C4-2B (cell line): ENCODE data around the gene CBX6.

Source experiments
- ZFX ChIP-seq: fragments of 450-650 bp; IDR thresholded peaks from 2 replicates; pipeline ENCODE4 v1.6.1; 2017
- TF ChIP-seq, protein P1 (sequence below): fragments of 450-650 bp; conservative IDR thresholded peaks from 2 replicates; pipeline ENCODE4 v1.5.1; 2017; ENCODE audit warnings: mild to moderate bottlenecking

DNA sequence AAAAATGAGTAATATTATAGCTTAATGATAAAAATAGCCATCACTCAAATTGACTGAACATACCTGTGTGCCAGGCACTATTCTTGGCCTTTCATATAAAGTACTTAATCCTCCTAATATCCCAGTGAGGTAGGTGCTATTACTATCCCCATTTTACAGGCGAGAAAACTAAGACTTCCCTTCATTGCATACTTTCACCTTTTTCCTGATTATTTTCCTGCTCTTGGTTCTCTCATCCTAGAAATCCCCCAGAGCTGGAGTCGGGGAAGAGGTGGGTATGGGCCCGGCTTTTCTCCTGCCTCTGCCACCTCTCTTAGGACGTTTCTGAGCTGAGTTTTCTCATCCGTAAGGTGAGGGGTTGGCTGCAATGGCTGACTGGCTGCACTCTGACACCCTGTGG, 30.4 kb downstream of the CBX6 start:
- TF ChIP-seq, protein P1, sequence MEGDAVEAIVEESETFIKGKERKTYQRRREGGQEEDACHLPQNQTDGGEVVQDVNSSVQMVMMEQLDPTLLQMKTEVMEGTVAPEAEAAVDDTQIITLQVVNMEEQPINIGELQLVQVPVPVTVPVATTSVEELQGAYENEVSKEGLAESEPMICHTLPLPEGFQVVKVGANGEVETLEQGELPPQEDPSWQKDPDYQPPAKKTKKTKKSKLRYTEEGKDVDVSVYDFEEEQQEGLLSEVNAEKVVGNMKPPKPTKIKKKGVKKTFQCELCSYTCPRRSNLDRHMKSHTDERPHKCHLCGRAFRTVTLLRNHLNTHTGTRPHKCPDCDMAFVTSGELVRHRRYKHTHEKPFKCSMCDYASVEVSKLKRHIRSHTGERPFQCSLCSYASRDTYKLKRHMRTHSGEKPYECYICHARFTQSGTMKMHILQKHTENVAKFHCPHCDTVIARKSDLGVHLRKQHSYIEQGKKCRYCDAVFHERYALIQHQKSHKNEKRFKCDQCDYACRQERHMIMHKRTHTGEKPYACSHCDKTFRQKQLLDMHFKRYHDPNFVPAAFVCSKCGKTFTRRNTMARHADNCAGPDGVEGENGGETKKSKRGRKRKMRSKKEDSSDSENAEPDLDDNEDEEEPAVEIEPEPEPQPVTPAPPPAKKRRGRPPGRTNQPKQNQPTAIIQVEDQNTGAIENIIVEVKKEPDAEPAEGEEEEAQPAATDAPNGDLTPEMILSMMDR = no peak
- no peak for TF ChIP-seq ZFX
